BLaER1 treated with 17β-estradiol and CSF1 and Interleukin-3, amounts not matched to agents 10 nM and 100 nM (cell line): ENCODE data around the gene AHNAK.
A peak's percentile ranks its signal among the peaks of the same experiment; 100 is the strongest.

Experiments used
- H3K27ac ChIP-seq, 11 experiments: shearing (Covaris generic); formaldehyde crosslinking; 2 replicates each; pipeline ENCODE4 v1.8.1; 2022
- H3K27me3 ChIP-seq, 11 experiments: shearing (Covaris generic); formaldehyde crosslinking; 2 replicates each; pipeline ENCODE4 v1.8.1; 2022
- H3K36me3 ChIP-seq, 11 experiments: shearing (Covaris generic); formaldehyde crosslinking; 2 replicates each; pipeline ENCODE4 v1.8.1; 2022
- H3K4me1 ChIP-seq, 10 experiments: shearing (Covaris generic); formaldehyde crosslinking; 2 replicates each; pipeline ENCODE4 v1.8.1; 2022
- H3K4me2 ChIP-seq, 11 experiments: shearing (Covaris generic); formaldehyde crosslinking; 2 replicates each; pipeline ENCODE4 v1.8.1; 2022
- H3K4me3 ChIP-seq, 10 experiments: shearing (Covaris generic); formaldehyde crosslinking; 2 replicates each; pipeline ENCODE4 v1.8.1; 2022
- H3K9ac ChIP-seq, 11 experiments: shearing (Covaris generic); formaldehyde crosslinking; 2 replicates each; pipeline ENCODE4 v1.8.1; 2022
- H3K9me3 ChIP-seq, 11 experiments: shearing (Covaris generic); formaldehyde crosslinking; replicated peaks in 1 of 11; 2 replicates each; pipeline ENCODE4 v1.8.1; 2022
- H4K20me1 ChIP-seq, 11 experiments: shearing (Covaris generic); formaldehyde crosslinking; 2 replicates each; pipeline ENCODE4 v1.8.1; 2022
- Cebpa-rat ChIP-seq, 11 experiments: shearing (Covaris generic); IDR thresholded peaks; 2 replicates each; pipeline ENCODE4 v1.8.1; 2022

The AHNAK gene

GRCh38 chr11:62428871-62429560 is 117.6 kb downstream of the AHNAK start:
- no peaks in the 10 kb centered on the region for H3K27me3 ChIP-seq
- H3K9me3 ChIP-seq: no peaks in the 10 kb centered on the region
- no peak overlapping the region; a peak in 1 of 20 replicates for H3K4me3 ChIP-seq
- peak overlapping the region; percentile 62 to 93 (median 84); a peak in 19 of 22 replicates for H3K27ac ChIP-seq
- H3K4me2 ChIP-seq: peak overlapping the region in 8 of 11 experiments; percentile 45 to 97 (median 86); a peak in 14 of 22 replicates
- peaks cover 38 to 99% (median 92%) of the 10 kb centered on the region in 10 experiments for H3K4me1 ChIP-seq
- no peaks in the 10 kb centered on the region for H3K36me3 ChIP-seq
- H4K20me1 ChIP-seq: no peaks in the 10 kb centered on the region
- TF ChIP-seq Cebpa-rat (IDR thresholded peaks at IDR 0.05): no peak
- H3K9ac ChIP-seq: peak overlapping the region in 6 of 11 experiments; percentile 57 to 79 (median 77); a peak in 9 of 22 replicates

DNA sequence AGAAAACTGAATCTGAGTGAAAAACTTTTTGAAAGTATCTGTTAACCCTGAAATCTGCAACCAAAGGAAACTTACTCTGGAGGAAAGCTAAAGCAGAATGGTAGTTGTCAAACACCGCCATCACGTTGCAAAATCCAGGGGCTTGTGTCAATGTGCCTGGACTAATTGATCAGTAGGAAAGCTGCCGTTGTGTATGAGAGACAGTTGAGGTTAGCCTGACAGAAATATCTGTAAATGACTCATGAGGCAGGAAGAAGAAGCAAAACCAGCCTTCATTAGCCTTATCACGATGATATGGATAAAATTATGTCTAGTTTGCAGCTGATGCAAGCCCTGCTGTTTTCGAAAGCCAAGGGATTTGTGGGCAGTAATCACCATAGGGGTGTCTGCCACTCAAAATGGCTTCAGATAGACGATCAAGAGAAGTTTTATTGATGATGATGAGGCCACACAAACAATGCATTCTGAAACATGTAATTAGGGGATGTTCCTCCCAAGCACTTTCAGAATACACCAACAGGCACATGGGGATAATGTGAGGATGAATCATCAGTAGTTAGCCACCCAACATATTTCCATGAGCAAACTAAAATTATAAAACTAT is 118.9 kb downstream of the AHNAK start:
- Histone ChIP-seq H3K27me3 (no peaks in the 10 kb centered on the region), H3K4me2 (peak overlapping the region; percentile 6 to 97 (median 78); a peak in 21 of 22 replicates), H4K20me1 (no peaks in the 10 kb centered on the region), H3K27ac (peak overlapping the region; percentile 62 to 93 (median 84)), H3K4me1 (peaks cover 25 to 99% (median 85%) of the 10 kb centered on the region in 10 experiments), H3K4me3 (peak overlapping the region in 1 of 10 experiments; percentile 68; a peak in 3 of 20 replicates), H3K36me3 (no peaks in the 10 kb centered on the region), H3K9ac (peak overlapping the region; percentile 20 to 79 (median 69); a peak in 19 of 22 replicates), H3K9me3 (no peaks in the 10 kb centered on the region)
- peak in 7 of 11 experiments; percentile 31 to 85 (median 55); a peak in 9 of 22 replicates for TF ChIP-seq Cebpa-rat (IDR thresholded peaks at IDR 0.05)

GRCh38 chr11:62423012-62423411 is 123.6 kb downstream of the AHNAK start:
- no peak for TF ChIP-seq Cebpa-rat (IDR thresholded peaks at IDR 0.05)
- H4K20me1 ChIP-seq: peaks cover 0 to 16% (median 0%) of the 10 kb centered on the region in 11 experiments; a peak in 1 of 22 replicates
- peak overlapping the region in 5 of 11 experiments; percentile 19 to 55 (median 33); a peak in 6 of 22 replicates for H3K9ac ChIP-seq
- no peaks in the 10 kb centered on the region for H3K27me3 ChIP-seq
- peak overlapping the region in 5 of 11 experiments; percentile 40 to 97 (median 87); a peak in 10 of 22 replicates for H3K4me2 ChIP-seq
- no peaks in the 10 kb centered on the region for H3K9me3 ChIP-seq
- H3K27ac ChIP-seq: peak overlapping the region in 3 of 11 experiments; percentile 3 to 25 (median 12); a peak in 3 of 22 replicates
- H3K36me3 ChIP-seq: peaks cover 0 to 8% (median 0%) of the 10 kb centered on the region in 11 experiments; a peak in 3 of 22 replicates
- H3K4me1 ChIP-seq: peaks cover 18 to 93% (median 47%) of the 10 kb centered on the region in 10 experiments
- H3K4me3 ChIP-seq: no peak overlapping the region

- peaks cover 0 to 8% (median 0%) of the 10 kb centered on the region in 11 experiments; a peak in 3 of 22 replicates for H3K36me3 ChIP-seq
- TF ChIP-seq Cebpa-rat (IDR thresholded peaks at IDR 0.05): no peak
- H3K4me2 ChIP-seq: peak overlapping the region in 5 of 11 experiments; percentile 40 to 97 (median 87); a peak in 10 of 22 replicates
- H3K27me3 ChIP-seq: no peaks in the 10 kb centered on the region
- H3K9me3 ChIP-seq: no peaks in the 10 kb centered on the region
- peak overlapping the region in 6 of 11 experiments; percentile 3 to 55 (median 22); a peak in 4 of 22 replicates for H3K9ac ChIP-seq
- H4K20me1 ChIP-seq: peaks cover 0 to 17% (median 0%) of the 10 kb centered on the region in 11 experiments; a peak in 1 of 22 replicates
- H3K27ac ChIP-seq: 0 out of 22 replicates have a peak overlapping the region, but pooled peaks of 1 of the 11 experiments have one; percentile 12
- peaks cover 8 to 83% (median 37%) of the 10 kb centered on the region in 10 experiments for H3K4me1 ChIP-seq
- no peak overlapping the region for H3K4me3 ChIP-seq
Observed at GRCh38 chr11:62421996-62422395, 124.6 kb downstream of the AHNAK start.

DNA sequence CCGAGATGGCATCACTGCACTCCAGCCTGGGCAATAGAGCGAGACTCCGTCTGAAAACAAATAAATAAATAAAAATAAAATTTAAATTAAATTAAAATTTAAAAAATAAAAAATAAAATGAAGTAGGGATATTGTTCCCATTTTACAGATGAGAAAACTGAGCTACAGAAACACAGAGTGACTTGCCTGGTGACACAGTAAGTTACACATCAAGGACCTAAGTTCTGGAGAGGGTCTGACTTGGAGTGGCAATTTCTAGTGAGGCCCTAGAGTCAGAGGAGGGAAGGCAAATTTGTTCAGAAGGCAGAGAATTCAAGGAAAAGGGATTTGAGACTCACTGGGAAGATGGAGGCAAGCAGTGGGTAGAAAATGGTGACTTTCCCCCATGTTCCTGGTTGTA is 125.7 kb downstream of the AHNAK start:
- Histone ChIP-seq H3K4me3 (no peak overlapping the region), H3K27me3 (no peaks in the 10 kb centered on the region), H3K9me3 (no peaks in the 10 kb centered on the region), H3K36me3 (peaks cover 0 to 16% (median 0%) of the 10 kb centered on the region in 11 experiments; a peak in 4 of 22 replicates), H3K4me2 (peak overlapping the region in 5 of 11 experiments; percentile 40 to 97 (median 87); a peak in 8 of 22 replicates), H4K20me1 (peaks cover 0 to 17% (median 0%) of the 10 kb centered on the region in 11 experiments; a peak in 1 of 22 replicates), H3K27ac (no peak overlapping the region), H3K9ac (0 out of 22 replicates have a peak overlapping the region, but pooled peaks of 1 of the 11 experiments have one; percentile 12), H3K4me1 (peaks cover 0 to 75% (median 26%) of the 10 kb centered on the region in 10 experiments; a peak in 14 of 20 replicates)
- TF ChIP-seq Cebpa-rat (IDR thresholded peaks at IDR 0.05): no peak

GRCh38 chr11:62419943-62420342 is 126.7 kb downstream of the AHNAK start:
- H3K27ac ChIP-seq: no peak overlapping the region; a peak in 1 of 22 replicates

GRCh38 chr11:62419314-62419929 is 127.2 kb downstream of the AHNAK start:
- no peak overlapping the region for H3K4me3 ChIP-seq
- peaks cover 0 to 17% (median 0%) of the 10 kb centered on the region in 11 experiments; a peak in 1 of 22 replicates for H4K20me1 ChIP-seq
- peaks cover 0 to 73% (median 22%) of the 10 kb centered on the region in 10 experiments; a peak in 11 of 20 replicates for H3K4me1 ChIP-seq
- no peaks in the 10 kb centered on the region for H3K9me3 ChIP-seq
- TF ChIP-seq Cebpa-rat (IDR thresholded peaks at IDR 0.05): no peak
- no peak overlapping the region for H3K9ac ChIP-seq
- no peaks in the 10 kb centered on the region for H3K27me3 ChIP-seq
- H3K4me2 ChIP-seq: peak overlapping the region in 4 of 11 experiments; percentile 1 to 64 (median 32); a peak in 6 of 22 replicates
- no peak overlapping the region; a peak in 1 of 22 replicates for H3K27ac ChIP-seq
- H3K36me3 ChIP-seq: peaks cover 0 to 16% (median 0%) of the 10 kb centered on the region in 11 experiments; a peak in 4 of 22 replicates

More at GRCh38 chr11:62419943-62420342, 126.7 kb downstream of the AHNAK start:
- no peaks in the 10 kb centered on the region for H3K27me3 ChIP-seq
- peaks cover 0 to 16% (median 0%) of the 10 kb centered on the region in 11 experiments; a peak in 4 of 22 replicates for H3K36me3 ChIP-seq
- H3K9me3 ChIP-seq: no peaks in the 10 kb centered on the region
- H3K9ac ChIP-seq: no peak overlapping the region
- H4K20me1 ChIP-seq: peaks cover 0 to 17% (median 0%) of the 10 kb centered on the region in 11 experiments; a peak in 1 of 22 replicates
- no peak overlapping the region for H3K4me3 ChIP-seq
- peaks cover 0 to 73% (median 21%) of the 10 kb centered on the region in 10 experiments; a peak in 11 of 20 replicates for H3K4me1 ChIP-seq
- H3K4me2 ChIP-seq: peak overlapping the region in 4 of 11 experiments; percentile 1 to 64 (median 32); a peak in 5 of 22 replicates
- TF ChIP-seq Cebpa-rat (IDR thresholded peaks at IDR 0.05): no peak

DNA sequence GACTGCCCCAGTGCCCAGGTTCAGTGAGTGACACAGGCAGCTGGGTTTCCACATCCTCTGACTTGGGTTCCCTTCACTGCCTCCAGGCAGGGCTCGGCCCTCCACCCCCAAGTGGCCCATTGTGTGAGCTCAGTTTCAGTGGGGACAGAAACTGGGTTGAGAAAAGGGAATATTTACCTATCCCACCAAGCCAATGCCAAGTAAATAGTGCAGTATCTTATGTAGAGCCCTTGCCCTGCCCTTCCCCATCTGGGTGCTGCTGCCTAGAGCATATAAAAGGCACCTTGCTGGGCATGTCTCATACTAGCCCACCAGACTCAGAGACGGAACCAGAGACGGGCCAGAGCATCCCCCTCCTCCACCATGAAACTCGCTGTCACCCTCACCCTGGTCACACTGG is 127.9 kb downstream of the AHNAK start, which contains the start of gene SCGB1A1:
TSS of gene SCGB1A1 (plus strand) at position 301 of the 400 bp plus-strand sequence. CDS start at position 364, 63 bp downstream.
- no peak within 1 kb of the TSS for H3K9ac ChIP-seq
- H3K36me3 ChIP-seq: peaks cover 0 to 16% (median 0%) of the 10 kb centered on the region in 11 experiments; a peak in 5 of 22 replicates
- no peaks in the 10 kb centered on the region for H3K9me3 ChIP-seq
- no peak within 1 kb of the TSS; a peak in 1 of 22 replicates for H3K27ac ChIP-seq
- H3K27me3 ChIP-seq: no peaks in the 10 kb centered on the region
- H3K4me1 ChIP-seq: peaks cover 0 to 75% (median 19%) of the 10 kb centered on the region in 10 experiments; a peak in 11 of 20 replicates
- H3K4me2 ChIP-seq: peak within 1 kb of the TSS in 4 of 11 experiments; percentile 1 to 64 (median 32); a peak in 6 of 22 replicates
- H3K4me3 ChIP-seq: no peak within 1 kb of the TSS
- H4K20me1 ChIP-seq: peaks cover 0 to 17% (median 0%) of the 10 kb centered on the region in 11 experiments; a peak in 3 of 22 replicates
- no peak for TF ChIP-seq Cebpa-rat (IDR thresholded peaks at IDR 0.05)
